ENCODE measurements around the gene SLC37A1. TPM values are rescaled to one million over a fixed set of nuclear protein-coding genes. Genes with fewer than 3 reads are reported as not detected.

SLC37A1 gene
- total RNA-seq, 2 experiments from 2014 or later: 18.2 to 19.3 TPM

- no peaks in the 10 kb centered on the region for H3K4me1 Mint-ChIP-seq
- CTCF ChIA-PET: interaction anchor here (1.5 kb wide), 1 partner anchor 10 kb away, joined by 6 read pairs; no protein-coding TSS in a partner anchor
- intact Hi-C loops (cut with DNase I, micrococcal nuclease): no loop called here
Measured at GRCh38 chr21:42582787-42583476, 69.3 kb downstream of the SLC37A1 start.

GRCh38 chr21:42583477-42584295 is 70.0 kb downstream of the SLC37A1 start:
- no peak for DNase-seq
- H3K4me3 Mint-ChIP-seq: no peak overlapping the region
- intact Hi-C loops (cut with DNase I, micrococcal nuclease): no loop called here
- no peaks in the 10 kb centered on the region for H3K36me3 Mint-ChIP-seq (ENCODE audit: low read depth)
- no peaks in the 10 kb centered on the region for H3K27me3 Mint-ChIP-seq
- no peak overlapping the region for H3K27ac Mint-ChIP-seq
- POLR2A ChIA-PET: no interaction called here
- CTCF ChIA-PET: interaction anchor here (1.5 kb wide), 1 partner anchor 9 kb away, joined by 6 read pairs; no protein-coding TSS in a partner anchor
- H3K4me1 Mint-ChIP-seq: no peaks in the 10 kb centered on the region
- no peak for ATAC-seq
- H3K9me3 Mint-ChIP-seq (ENCODE audit: low read depth): no peaks in the 10 kb centered on the region

More at GRCh38 chr21:42582787-42583476, 69.3 kb downstream of the SLC37A1 start:
- peak overlapping the region; percentile 19 for H3K27ac Mint-ChIP-seq
- no peaks in the 10 kb centered on the region for H3K9me3 Mint-ChIP-seq (ENCODE audit: low read depth)
- no peak overlapping the region for H3K4me3 Mint-ChIP-seq
- peak; percentile 1 for DNase-seq
- ATAC-seq: no peak
- no peaks in the 10 kb centered on the region for H3K27me3 Mint-ChIP-seq
- H3K36me3 Mint-ChIP-seq (ENCODE audit: low read depth): no peaks in the 10 kb centered on the region
- POLR2A ChIA-PET: no interaction called here

- DNase-seq (no peak), ATAC-seq (no peak)
- no peaks in the 10 kb centered on the region for H3K9me3 Mint-ChIP-seq (ENCODE audit: low read depth)
- no peaks in the 10 kb centered on the region for H3K4me1 Mint-ChIP-seq
- ChIA-PET POLR2A (interaction anchor here (0.6 kb wide), 1 partner anchor 10 kb away, joined by 4 read pairs; no protein-coding TSS in a partner anchor), CTCF (no interaction called here)
- no peak overlapping the region for H3K4me3 Mint-ChIP-seq
- H3K36me3 Mint-ChIP-seq (ENCODE audit: low read depth): no peaks in the 10 kb centered on the region
- no peak overlapping the region for H3K27ac Mint-ChIP-seq
- no peaks in the 10 kb centered on the region for H3K27me3 Mint-ChIP-seq
- intact Hi-C loops (cut with DNase I, micrococcal nuclease): no loop called here
Measured at GRCh38 chr21:42584296-42584641, 70.6 kb downstream of the SLC37A1 start.

GRCh38 chr21:42585881-42586280 is 72.2 kb downstream of the SLC37A1 start:
- CTCF ChIA-PET: no interaction called here
- H3K4me1 Mint-ChIP-seq: peaks cover 6% of the 10 kb centered on the region
- H3K27me3 Mint-ChIP-seq: no peaks in the 10 kb centered on the region
- no peak for DNase-seq
- POLR2A ChIA-PET: interaction anchor here (0.6 kb wide), 1 partner anchor 99 kb away, joined by 3 read pairs; no protein-coding TSS in a partner anchor
- no peaks in the 10 kb centered on the region for H3K36me3 Mint-ChIP-seq (ENCODE audit: low read depth)
- no peaks in the 10 kb centered on the region for H3K9me3 Mint-ChIP-seq (ENCODE audit: low read depth)
- ATAC-seq: no peak
- intact Hi-C loops (cut with DNase I, micrococcal nuclease): no loop called here
- no peak overlapping the region for H3K27ac Mint-ChIP-seq
- no peak overlapping the region for H3K4me3 Mint-ChIP-seq

- H3K4me1 Mint-ChIP-seq: peaks cover 12% of the 10 kb centered on the region
- no peak overlapping the region for H3K4me3 Mint-ChIP-seq
- CTCF ChIA-PET: no interaction called here
- intact Hi-C loops (cut with DNase I, micrococcal nuclease): no loop called here
- H3K9me3 Mint-ChIP-seq (ENCODE audit: low read depth): no peaks in the 10 kb centered on the region
- DNase-seq (no peak), ATAC-seq (no peak)
- H3K27me3 Mint-ChIP-seq: no peaks in the 10 kb centered on the region
- H3K27ac Mint-ChIP-seq: no peak overlapping the region
- no peaks in the 10 kb centered on the region for H3K36me3 Mint-ChIP-seq (ENCODE audit: low read depth)
- POLR2A ChIA-PET: no interaction called here
Measured at GRCh38 chr21:42586406-42586805, 72.8 kb downstream of the SLC37A1 start.

- Mint-ChIP-seq H3K36me3 (ENCODE audit: low read depth) (no peaks in the 10 kb centered on the region), H3K27me3 (no peaks in the 10 kb centered on the region), H3K4me1 (peaks cover 15% of the 10 kb centered on the region), H3K27ac (no peak overlapping the region), H3K4me3 (no peak overlapping the region), H3K9me3 (ENCODE audit: low read depth) (no peaks in the 10 kb centered on the region)
- ChIA-PET POLR2A (no interaction called here), CTCF (no interaction called here)
- intact Hi-C loops (cut with DNase I, micrococcal nuclease): no loop called here
- DNase-seq: no peak
- ATAC-seq: no peak
Measured at GRCh38 chr21:42587036-42587435, 73.4 kb downstream of the SLC37A1 start.

- H3K27me3 Mint-ChIP-seq: peaks cover 2% of the 10 kb centered on the region
- intact Hi-C loops (cut with DNase I, micrococcal nuclease): loop anchor here (5.0 kb wide), 2 partner anchors 112 to 242 kb away; no protein-coding TSS in a partner anchor
- POLR2A ChIA-PET: interaction anchor here (0.7 kb wide), 1 partner anchor 288 kb away, joined by 3 read pairs; no protein-coding TSS in a partner anchor
- DNase-seq (peak; percentile 53), ATAC-seq (peak; percentile 73)
- peak overlapping the region; percentile 42 for H3K27ac Mint-ChIP-seq
- no peak overlapping the region for H3K4me3 Mint-ChIP-seq
- H3K9me3 Mint-ChIP-seq (ENCODE audit: low read depth): no peaks in the 10 kb centered on the region
- CTCF ChIA-PET: interaction anchor here (0.6 to 1.7 kb wide), 4 partner anchors 24 to 229 kb away, joined by 3 to 5 read pairs (median 3); no protein-coding TSS in a partner anchor
- no peaks in the 10 kb centered on the region for H3K36me3 Mint-ChIP-seq (ENCODE audit: low read depth)
- H3K4me1 Mint-ChIP-seq: peaks cover 18% of the 10 kb centered on the region
Measured at GRCh38 chr21:42590431-42591131, 76.9 kb downstream of the SLC37A1 start.

GRCh38 chr21:42591170-42591869 is 77.7 kb downstream of the SLC37A1 start:
- ChIA-PET CTCF (interaction anchor here (0.6 to 1.7 kb wide), 3 partner anchors 23 to 228 kb away, joined by 3 to 5 read pairs (median 3); no protein-coding TSS in a partner anchor), POLR2A (no interaction called here)
- peaks cover 2% of the 10 kb centered on the region for H3K27me3 Mint-ChIP-seq
- H3K27ac Mint-ChIP-seq: peak overlapping the region; percentile 42
- no peak for DNase-seq
- no peaks in the 10 kb centered on the region for H3K36me3 Mint-ChIP-seq (ENCODE audit: low read depth)
- no peaks in the 10 kb centered on the region for H3K9me3 Mint-ChIP-seq (ENCODE audit: low read depth)
- H3K4me3 Mint-ChIP-seq: no peak overlapping the region
- ATAC-seq: no peak
- intact Hi-C loops (cut with DNase I, micrococcal nuclease): loop anchor here (5.0 kb wide), 2 partner anchors 111 to 241 kb away; no protein-coding TSS in a partner anchor
- peaks cover 18% of the 10 kb centered on the region for H3K4me1 Mint-ChIP-seq

- DNase-seq (no peak), ATAC-seq (no peak)
- POLR2A ChIA-PET: no interaction called here
- Mint-ChIP-seq H3K4me1 (peaks cover 18% of the 10 kb centered on the region), H3K36me3 (ENCODE audit: low read depth) (no peaks in the 10 kb centered on the region), H3K9me3 (ENCODE audit: low read depth) (no peaks in the 10 kb centered on the region), H3K27me3 (peaks cover 2% of the 10 kb centered on the region), H3K27ac (no peak overlapping the region), H3K4me3 (no peak overlapping the region)
- CTCF ChIA-PET: interaction anchor here (0.7 to 2.0 kb wide), 10 partner anchors 9 to 243 kb away, joined by 3 to 41 read pairs (median 4); no protein-coding TSS in a partner anchor
- intact Hi-C loops (cut with DNase I, micrococcal nuclease): loop anchor here (2.0 to 5.0 kb wide), 4 partner anchors 110 to 241 kb away; no protein-coding TSS in a partner anchor
Measured at GRCh38 chr21:42592156-42592820, 78.6 kb downstream of the SLC37A1 start.

GRCh38 chr21:42593007-42593814 is 79.6 kb downstream of the SLC37A1 start:
- Mint-ChIP-seq H3K4me3 (no peak overlapping the region), H3K36me3 (ENCODE audit: low read depth) (no peaks in the 10 kb centered on the region), H3K4me1 (peaks cover 18% of the 10 kb centered on the region), H3K27me3 (peaks cover 2% of the 10 kb centered on the region), H3K9me3 (ENCODE audit: low read depth) (no peaks in the 10 kb centered on the region), H3K27ac (no peak overlapping the region)
- peak; percentile 96 for ATAC-seq
- CTCF ChIA-PET: interaction anchor here (0.5 to 2.0 kb wide), 20 partner anchors 10 to 242 kb away, joined by 3 to 41 read pairs (median 3); no protein-coding TSS in a partner anchor
- peak; percentile 87 for DNase-seq
- POLR2A ChIA-PET: no interaction called here
- intact Hi-C loops (cut with DNase I, micrococcal nuclease): loop anchor here (1.0 to 5.0 kb wide), 5 partner anchors 109 to 240 kb away; no protein-coding TSS in a partner anchor

Measured in activated CD4-positive, alpha-beta T cell treated with anti-CD3 and anti-CD28 coated beads for 36 hours (primary cell).